ENCODE results near the gene NDN.
A peak's percentile ranks its signal among the peaks of the same experiment; 100 is the strongest.
"Not testable (repeated sequence)": the region's sequence is repeated elsewhere in the genome, so short reads cannot be mapped to it uniquely, and the experiment has no call there.

The NDN gene

GRCh38 chr15:23687143-23687470 is at the start of gene NDN:
Gene NDN (minus strand): TSS chr15:23687305. CDS start chr15:23687217, 88 bp downstream.
- DNase-seq: peak; percentile 71

GRCh38 chr15:23736033-23736673 is 49.0 kb upstream of the NDN start:
- no peak for DNase-seq

- no peak for DNase-seq
Observed at GRCh38 chr15:23734862-23735261, 47.8 kb upstream of the NDN start.

GRCh38 chr15:23713874-23714656 is 27.0 kb upstream of the NDN start:
- not testable (repeated sequence) for DNase-seq

GRCh38 chr15:23708332-23708731 is 21.2 kb upstream of the NDN start:
- DNase-seq: no peak

GRCh38 chr15:23695282-23695681 is 8.2 kb upstream of the NDN start:
- DNase-seq: no peak

- DNase-seq: no peak
Observed at GRCh38 chr15:23694592-23694991, 7.5 kb upstream of the NDN start.

- no peak for DNase-seq
Observed at GRCh38 chr15:23690450-23690852, 3.3 kb upstream of the NDN start.

- no peak for DNase-seq
Observed at GRCh38 chr15:23690015-23690414, 2.9 kb upstream of the NDN start.

GRCh38 chr15:23686466-23687142 is 501 bp downstream of the NDN start:
- no peak for DNase-seq

- DNase-seq: no peak
Observed at GRCh38 chr15:23671481-23671880, 15.6 kb downstream of the NDN start.

GRCh38 chr15:23670970-23671369 is 16.1 kb downstream of the NDN start:
- DNase-seq: no peak

- no peak for DNase-seq
Observed at GRCh38 chr15:23663232-23663631, 23.9 kb downstream of the NDN start.

GRCh38 chr15:23648920-23649515 is 38.1 kb downstream of the NDN start:
- DNase-seq: peak; percentile 50

- DNase-seq: no peak
Observed at GRCh38 chr15:23647421-23648370, 39.4 kb downstream of the NDN start, which contains the start of gene MAGEL2. Gene MAGEL2 (minus strand): TSS chr15:23647867. CDS start chr15:23647742, 125 bp downstream.

GRCh38 chr15:23647001-23647295 is 40.2 kb downstream of the NDN start:
- no peak for DNase-seq

GRCh38 chr15:23646165-23647000 is 40.7 kb downstream of the NDN start:
- no peak for DNase-seq

- no peak for DNase-seq
Observed at GRCh38 chr15:23645371-23646164, 41.5 kb downstream of the NDN start.

GRCh38 chr15:23644829-23645228 is 42.3 kb downstream of the NDN start:
- DNase-seq: no peak

GRCh38 chr15:23642413-23643044 is 44.6 kb downstream of the NDN start:
- peak; percentile 75 for DNase-seq

Data from hematopoietic multipotent progenitor cell treated with erythropoietin and hydrocortisone succinate and interleukin-3 and kit ligand, for 4 days (in vitro differentiated cells).